ENCODE measurements around the gene P4HA2.

Gene P4HA2

DNA sequence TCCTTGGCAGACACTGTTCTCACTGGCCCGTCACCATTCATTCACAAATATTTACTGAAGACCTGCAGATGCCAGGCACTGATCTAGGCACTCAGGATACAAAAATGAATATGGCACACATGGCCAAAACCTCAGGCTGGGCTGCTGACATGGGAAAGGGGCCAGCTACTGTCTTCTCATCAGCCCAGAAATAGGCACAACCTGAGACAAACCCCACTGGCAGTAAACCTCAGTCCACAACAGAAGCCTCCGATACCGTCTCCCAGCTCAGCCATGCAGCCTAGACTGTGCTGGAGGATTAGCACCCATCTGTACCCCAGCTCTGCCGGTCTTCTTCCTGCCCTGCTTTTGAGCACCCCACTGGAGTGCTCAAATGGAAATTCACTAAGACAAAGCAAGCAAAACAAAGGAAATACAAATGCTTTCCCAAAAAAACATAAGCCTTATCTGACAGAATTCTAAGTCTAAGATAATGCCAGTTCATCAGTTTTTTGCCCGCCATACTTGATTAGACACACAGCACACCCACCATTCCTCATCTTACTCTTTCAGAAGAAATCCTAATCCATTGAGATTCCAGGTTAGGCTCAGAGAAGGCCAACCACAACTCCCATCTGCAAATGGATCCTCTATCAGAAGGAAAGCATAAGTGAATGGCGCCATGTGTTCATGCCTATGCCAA lies 8.2 kb downstream of the P4HA2 start:
- no peak overlapping the region for H3K4me2 ChIP-seq (ENCODE audit: low read depth, low read length)
- DNase-seq = no peak
- no peak overlapping the region for H3K9ac ChIP-seq (ENCODE audit: low read length)
- H4K20me1 ChIP-seq (ENCODE audit: insufficient read depth, low read length) = no peaks in the 10 kb centered on the region
- H3K27me3 ChIP-seq (replicated peaks; ENCODE audit: insufficient read depth, low read length) = no peaks in the 10 kb centered on the region
- H3K4me3 ChIP-seq (ENCODE audit: low read length) = no peak overlapping the region
- H3K4me1 ChIP-seq (ENCODE audit: low read length) = no peaks in the 10 kb centered on the region
- no peak overlapping the region for H2AFZ ChIP-seq (ENCODE audit: low read length)
- H3K79me2 ChIP-seq (ENCODE audit: low read length) = no peaks in the 10 kb centered on the region
- H3K9me3 ChIP-seq (replicated peaks; ENCODE audit: insufficient read depth, low read length) = no peaks in the 10 kb centered on the region
- no peaks in the 10 kb centered on the region for H3K36me3 ChIP-seq (replicated peaks; ENCODE audit: insufficient read depth, low read length)
- H3K27ac ChIP-seq (ENCODE audit: low read length) = no peak overlapping the region
- no peaks in the 10 kb centered on the region for H3K9me2 ChIP-seq (replicated peaks; ENCODE audit: insufficient read depth, low read length)
- TF ChIP-seq EZH2phosphoT487 (IDR thresholded peaks at IDR 0.05; ENCODE audit: low read length) = no peak
- TF ChIP-seq EZH2 (optimal IDR thresholded peaks at IDR 0.05; ENCODE audit: low read depth, low read length) = no peak
- no peaks in the 10 kb centered on the region for H3F3A ChIP-seq (ENCODE audit: insufficient read depth, low read length)

DNA sequence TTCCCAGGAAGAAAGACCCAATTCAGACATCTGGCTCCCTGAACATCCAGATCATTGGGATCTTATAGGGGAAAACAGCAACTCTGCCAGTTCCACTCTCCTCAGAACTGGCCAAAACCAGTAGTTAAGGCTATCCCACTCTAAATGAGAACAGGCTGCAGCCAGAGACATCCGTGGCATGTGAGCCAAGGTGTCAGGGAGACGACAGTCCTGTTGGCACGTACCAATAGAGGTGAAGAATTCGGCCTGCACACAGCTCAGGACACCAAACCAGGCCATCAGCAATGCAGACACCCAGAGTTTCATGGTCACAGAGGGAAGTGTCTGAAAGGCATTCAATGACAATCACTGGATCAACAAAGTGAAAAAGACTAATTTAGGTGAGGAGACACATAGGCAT lies 9.3 kb downstream of the P4HA2 start:
- H3K9me3 ChIP-seq (replicated peaks; ENCODE audit: insufficient read depth, low read length) = no peaks in the 10 kb centered on the region
- no peak overlapping the region for H3K4me2 ChIP-seq (ENCODE audit: low read depth, low read length)
- no peaks in the 10 kb centered on the region for H3F3A ChIP-seq (ENCODE audit: insufficient read depth, low read length)
- TF ChIP-seq EZH2 (optimal IDR thresholded peaks at IDR 0.05; ENCODE audit: low read depth, low read length) (no peak), EZH2phosphoT487 (IDR thresholded peaks at IDR 0.05; ENCODE audit: low read length) (no peak)
- TF ChIP-seq, protein P1, sequence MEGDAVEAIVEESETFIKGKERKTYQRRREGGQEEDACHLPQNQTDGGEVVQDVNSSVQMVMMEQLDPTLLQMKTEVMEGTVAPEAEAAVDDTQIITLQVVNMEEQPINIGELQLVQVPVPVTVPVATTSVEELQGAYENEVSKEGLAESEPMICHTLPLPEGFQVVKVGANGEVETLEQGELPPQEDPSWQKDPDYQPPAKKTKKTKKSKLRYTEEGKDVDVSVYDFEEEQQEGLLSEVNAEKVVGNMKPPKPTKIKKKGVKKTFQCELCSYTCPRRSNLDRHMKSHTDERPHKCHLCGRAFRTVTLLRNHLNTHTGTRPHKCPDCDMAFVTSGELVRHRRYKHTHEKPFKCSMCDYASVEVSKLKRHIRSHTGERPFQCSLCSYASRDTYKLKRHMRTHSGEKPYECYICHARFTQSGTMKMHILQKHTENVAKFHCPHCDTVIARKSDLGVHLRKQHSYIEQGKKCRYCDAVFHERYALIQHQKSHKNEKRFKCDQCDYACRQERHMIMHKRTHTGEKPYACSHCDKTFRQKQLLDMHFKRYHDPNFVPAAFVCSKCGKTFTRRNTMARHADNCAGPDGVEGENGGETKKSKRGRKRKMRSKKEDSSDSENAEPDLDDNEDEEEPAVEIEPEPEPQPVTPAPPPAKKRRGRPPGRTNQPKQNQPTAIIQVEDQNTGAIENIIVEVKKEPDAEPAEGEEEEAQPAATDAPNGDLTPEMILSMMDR (IDR thresholded peaks at IDR 0.05; ENCODE audit: low read length) = no peak
- H4K20me1 ChIP-seq (ENCODE audit: insufficient read depth, low read length) = no peaks in the 10 kb centered on the region
- no peaks in the 10 kb centered on the region for H3K79me2 ChIP-seq (ENCODE audit: low read length)
- H3K9ac ChIP-seq (ENCODE audit: low read length) = no peak overlapping the region
- H3K4me1 ChIP-seq (ENCODE audit: low read length) = no peaks in the 10 kb centered on the region
- no peak overlapping the region for H3K27ac ChIP-seq (ENCODE audit: low read length)
- no peaks in the 10 kb centered on the region for H3K9me2 ChIP-seq (replicated peaks; ENCODE audit: insufficient read depth, low read length)
- H3K4me3 ChIP-seq (ENCODE audit: low read length) = no peak overlapping the region
- H2AFZ ChIP-seq (ENCODE audit: low read length) = no peak overlapping the region
- H3K27me3 ChIP-seq (replicated peaks; ENCODE audit: insufficient read depth, low read length) = no peaks in the 10 kb centered on the region
- no peaks in the 10 kb centered on the region for H3K36me3 ChIP-seq (replicated peaks; ENCODE audit: insufficient read depth, low read length)
- DNase-seq = no peak

DNA sequence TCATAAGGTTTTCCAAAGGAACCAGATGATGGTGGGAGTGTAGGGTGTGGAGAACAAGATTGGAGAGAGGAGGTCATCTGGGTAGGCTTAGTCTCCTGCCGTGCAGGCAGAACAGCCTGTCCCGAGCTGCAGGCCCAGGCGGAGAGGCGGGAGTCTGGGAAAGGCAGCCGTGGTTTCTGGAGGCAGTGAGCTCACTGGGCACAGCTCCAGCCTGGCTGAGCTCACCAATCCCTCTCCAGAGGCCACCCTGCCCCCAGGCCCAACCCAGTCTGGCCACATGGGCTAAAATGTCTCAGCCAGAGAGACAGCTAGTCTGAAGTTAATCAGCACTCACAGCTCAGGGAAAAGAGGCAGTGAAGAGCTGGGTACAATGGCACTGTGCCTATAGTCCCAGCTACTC lies 12.3 kb downstream of the P4HA2 start:
- Histone ChIP-seq H3K79me2 (ENCODE audit: low read length) (no peaks in the 10 kb centered on the region), H3K4me3 (ENCODE audit: low read length) (no peak overlapping the region), H3K9ac (ENCODE audit: low read length) (no peak overlapping the region), H3K27me3 (replicated peaks; ENCODE audit: insufficient read depth, low read length) (no peaks in the 10 kb centered on the region), H3K9me3 (replicated peaks; ENCODE audit: insufficient read depth, low read length) (no peaks in the 10 kb centered on the region), H3K36me3 (replicated peaks; ENCODE audit: insufficient read depth, low read length) (no peaks in the 10 kb centered on the region), H2AFZ (ENCODE audit: low read length) (no peak overlapping the region), H3F3A (ENCODE audit: insufficient read depth, low read length) (no peaks in the 10 kb centered on the region), H4K20me1 (ENCODE audit: insufficient read depth, low read length) (no peaks in the 10 kb centered on the region), H3K27ac (ENCODE audit: low read length) (no peak overlapping the region), H3K4me2 (ENCODE audit: low read depth, low read length) (no peak overlapping the region), H3K9me2 (replicated peaks; ENCODE audit: insufficient read depth, low read length) (no peaks in the 10 kb centered on the region), H3K4me1 (ENCODE audit: low read length) (no peaks in the 10 kb centered on the region)
- TF ChIP-seq, protein P1 (IDR thresholded peaks at IDR 0.05; ENCODE audit: low read length) = no peak
- no peak for TF ChIP-seq EZH2 (optimal IDR thresholded peaks at IDR 0.05; ENCODE audit: low read depth, low read length)
- no peak for TF ChIP-seq EZH2phosphoT487 (IDR thresholded peaks at IDR 0.05; ENCODE audit: low read length)
- no peak for DNase-seq

DNA sequence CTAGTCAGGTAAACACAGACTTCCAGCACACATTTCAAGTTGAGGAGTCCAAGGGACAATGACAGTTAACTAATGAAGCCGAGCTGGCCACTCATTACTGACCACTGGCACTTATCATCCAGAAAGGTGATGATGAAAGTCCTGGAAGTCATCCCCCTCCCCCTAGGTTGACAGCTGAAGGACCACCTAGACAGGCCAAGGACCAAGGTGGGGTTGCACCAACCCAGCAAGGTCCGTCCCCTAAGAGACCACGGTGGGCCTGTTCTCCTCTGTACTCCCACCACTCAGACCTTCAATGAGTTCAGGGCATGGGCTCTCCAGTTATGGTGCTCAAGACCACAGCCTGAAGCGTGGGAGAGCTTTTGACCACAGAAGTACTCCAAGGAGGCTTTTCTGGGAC lies 13.2 kb downstream of the P4HA2 start:
- H3K36me3 ChIP-seq (replicated peaks; ENCODE audit: insufficient read depth, low read length) = no peaks in the 10 kb centered on the region
- H4K20me1 ChIP-seq (ENCODE audit: insufficient read depth, low read length) = no peaks in the 10 kb centered on the region
- no peaks in the 10 kb centered on the region for H3K27me3 ChIP-seq (replicated peaks; ENCODE audit: insufficient read depth, low read length)
- peaks cover 5% of the 10 kb centered on the region for H3K4me1 ChIP-seq (ENCODE audit: low read length)
- H3F3A ChIP-seq (ENCODE audit: insufficient read depth, low read length) = 0 out of 2 replicates have a peak, but pooled peaks cover 3% of the 10 kb centered on the region
- no peak overlapping the region for H3K4me2 ChIP-seq (ENCODE audit: low read depth, low read length)
- no peaks in the 10 kb centered on the region for H3K9me3 ChIP-seq (replicated peaks; ENCODE audit: insufficient read depth, low read length)
- H3K9ac ChIP-seq (ENCODE audit: low read length) = no peak overlapping the region
- H3K79me2 ChIP-seq (ENCODE audit: low read length) = no peaks in the 10 kb centered on the region
- no peak overlapping the region for H2AFZ ChIP-seq (ENCODE audit: low read length)
- no peak overlapping the region for H3K27ac ChIP-seq (ENCODE audit: low read length)
- no peaks in the 10 kb centered on the region for H3K9me2 ChIP-seq (replicated peaks; ENCODE audit: insufficient read depth, low read length)
- H3K4me3 ChIP-seq (ENCODE audit: low read length) = no peak overlapping the region
- no peak for TF ChIP-seq EZH2 (optimal IDR thresholded peaks at IDR 0.05; ENCODE audit: low read depth, low read length)
- TF ChIP-seq, protein P1 (IDR thresholded peaks at IDR 0.05; ENCODE audit: low read length) = no peak
- TF ChIP-seq EZH2phosphoT487 (IDR thresholded peaks at IDR 0.05; ENCODE audit: low read length) = no peak
- DNase-seq = no peak

Data from MM.1S (cell line).